HG03432 (cell line): Measurements from ENCODE around the gene ART1.

Source experiments
- ATAC-seq: cut with Tn5 transposase; IDR thresholded peaks from one replicate; pipeline ENCODE4 v1.9.1; 2021; ENCODE audit warnings: mild to moderate bottlenecking, moderate library complexity; ENCODE audit not compliant: unreplicated experiment

Gene ART1

GRCh38 chr11:3710485-3711259 is 65.7 kb downstream of the ART1 start:
- ATAC-seq, result no peak

- ATAC-seq, result no peak
Measured at GRCh38 chr11:3712274-3712673, 67.3 kb downstream of the ART1 start.
